ENCODE results near the gene VSNL1.

VSNL1 gene

GRCh38 chr2:17584689-17585088, 44.2 kb downstream of the VSNL1 start:
- no peak for DNase-seq

DNA sequence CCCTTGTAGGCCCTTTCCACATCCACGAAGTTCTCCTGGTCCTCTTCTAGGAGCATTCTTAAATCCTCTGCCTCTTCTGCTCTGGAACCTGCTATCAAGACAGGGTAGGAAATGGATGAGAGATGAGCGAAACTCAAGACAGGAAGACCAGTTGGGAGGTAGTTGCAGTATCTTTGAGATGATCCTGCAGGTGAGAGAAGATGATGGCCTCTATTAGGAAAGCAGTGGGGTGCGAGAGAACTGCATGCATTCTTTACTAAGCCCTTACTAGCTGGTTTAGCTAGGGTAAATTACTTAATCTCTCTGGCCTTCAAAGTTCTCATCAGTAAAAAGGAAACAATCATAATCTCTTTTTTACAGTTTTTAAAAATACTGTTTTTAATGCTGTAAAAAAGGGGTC, 47.0 kb downstream of the VSNL1 start:
- DNase-seq, result no peak

DNA sequence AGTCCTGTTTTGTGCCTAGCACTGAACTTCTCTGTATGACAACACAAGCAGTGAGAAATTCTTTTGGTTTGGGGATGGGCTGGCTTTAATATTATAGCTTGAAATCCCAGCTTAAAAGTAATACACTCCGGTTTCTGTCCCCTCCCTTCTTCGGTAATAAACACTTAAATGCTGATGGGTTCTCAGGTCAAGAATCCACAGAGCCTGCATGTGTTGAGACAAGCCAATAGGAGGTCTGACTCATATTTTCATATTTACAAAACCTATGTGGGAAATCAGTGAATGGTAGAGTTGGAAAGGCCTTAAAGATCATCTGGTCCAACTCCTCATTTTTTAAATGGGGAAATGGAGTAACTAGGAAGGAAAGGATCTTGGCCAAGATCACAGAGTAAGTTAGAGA, 47.5 kb downstream of the VSNL1 start:
- DNase-seq, result no peak

- no peak for DNase-seq
These were observed 49.0 kb downstream of the VSNL1 start for GRCh38 chr2:17589406-17590035.

DNA sequence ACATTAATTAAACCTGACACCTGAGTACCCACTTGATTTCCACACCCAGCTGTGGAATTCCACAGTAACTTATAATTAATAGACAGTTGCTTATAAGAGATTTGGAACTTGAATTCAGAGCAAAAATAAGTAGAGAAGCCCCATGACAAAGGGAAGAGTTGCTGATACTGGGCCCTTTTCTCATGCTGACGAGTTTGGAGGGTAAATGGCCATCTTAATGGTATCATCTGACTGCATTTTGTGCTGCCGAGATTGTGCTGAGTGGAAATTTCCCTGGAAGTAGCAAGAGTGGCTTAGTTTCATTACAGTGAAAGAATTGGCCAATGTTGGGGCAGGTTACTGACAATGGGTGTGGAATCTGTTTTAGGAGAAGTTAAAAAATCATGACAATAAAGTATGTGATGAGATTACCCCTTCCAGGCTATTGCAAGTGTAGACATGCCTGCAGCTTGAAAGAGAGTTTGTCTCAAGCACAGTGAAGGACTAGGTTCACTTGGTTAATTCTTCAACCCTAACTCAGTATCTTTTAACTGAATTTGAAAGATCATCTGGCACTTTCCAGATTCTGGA, 49.9 kb downstream of the VSNL1 start:
- no peak for DNase-seq

DNA sequence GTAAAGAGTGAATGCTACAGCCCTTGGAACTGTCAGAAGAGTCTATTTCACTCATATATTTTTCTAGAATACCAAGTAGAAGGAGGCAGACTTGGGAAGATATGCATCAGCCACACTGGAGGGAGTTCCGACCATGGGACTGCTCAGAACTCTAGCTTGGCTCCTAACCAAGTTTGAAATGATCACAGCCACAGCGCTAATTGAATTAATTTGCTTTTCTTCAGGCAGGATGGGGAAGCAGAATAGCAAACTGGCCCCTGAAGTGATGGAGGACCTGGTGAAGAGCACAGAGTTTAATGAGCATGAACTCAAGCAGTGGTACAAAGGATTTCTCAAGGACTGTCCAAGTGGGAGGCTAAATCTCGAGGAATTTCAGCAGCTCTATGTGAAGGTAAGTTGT, 51.4 kb downstream of the VSNL1 start:
- DNase-seq, result no peak

- no peak for DNase-seq
These were observed 52.4 kb downstream of the VSNL1 start for GRCh38 chr2:17592731-17593409.

DNA sequence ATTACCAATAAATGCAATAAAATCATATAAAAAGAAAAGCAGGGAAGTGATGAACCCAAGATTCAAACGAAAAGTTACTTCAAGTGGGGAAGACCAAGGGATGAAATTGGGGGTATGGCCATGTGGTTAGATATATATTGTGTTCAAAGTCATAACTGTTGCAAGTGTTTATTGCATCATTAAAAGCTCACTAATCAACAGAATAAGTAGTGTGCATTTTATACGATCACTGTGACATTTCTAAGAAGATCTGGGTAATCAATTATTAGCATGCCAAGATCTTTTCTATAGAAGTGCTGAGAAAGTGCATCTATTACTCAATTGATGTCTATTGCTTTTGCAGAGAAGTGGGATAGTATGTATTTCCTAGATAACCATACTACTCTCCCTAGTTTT, 52.9 kb downstream of the VSNL1 start:
- DNase-seq, result no peak

- no peak for DNase-seq
These were observed 53.5 kb downstream of the VSNL1 start for GRCh38 chr2:17593841-17594491.

GRCh38 chr2:17594533-17595401, 54.3 kb downstream of the VSNL1 start:
- no peak for DNase-seq

DNA sequence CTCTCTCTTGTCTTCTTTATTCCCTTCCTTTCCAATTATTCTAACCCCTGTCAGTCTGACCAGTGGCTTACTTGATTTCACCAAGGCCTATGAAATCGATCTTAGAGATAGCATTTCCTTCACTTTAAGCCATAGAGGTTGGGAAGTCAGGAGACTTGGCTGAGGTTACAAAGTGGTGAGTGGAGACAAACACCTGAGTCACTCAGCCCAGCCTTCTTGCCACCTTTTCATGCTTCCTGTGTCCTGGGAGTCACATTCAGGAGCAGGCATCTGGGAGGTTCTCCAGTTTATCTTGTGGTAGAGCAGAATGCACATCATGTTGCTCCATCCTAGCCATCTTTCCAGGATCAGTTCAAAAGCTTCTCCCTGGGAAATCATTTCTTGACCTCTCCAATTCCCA, 59.1 kb downstream of the VSNL1 start:
- no peak for DNase-seq

DNA sequence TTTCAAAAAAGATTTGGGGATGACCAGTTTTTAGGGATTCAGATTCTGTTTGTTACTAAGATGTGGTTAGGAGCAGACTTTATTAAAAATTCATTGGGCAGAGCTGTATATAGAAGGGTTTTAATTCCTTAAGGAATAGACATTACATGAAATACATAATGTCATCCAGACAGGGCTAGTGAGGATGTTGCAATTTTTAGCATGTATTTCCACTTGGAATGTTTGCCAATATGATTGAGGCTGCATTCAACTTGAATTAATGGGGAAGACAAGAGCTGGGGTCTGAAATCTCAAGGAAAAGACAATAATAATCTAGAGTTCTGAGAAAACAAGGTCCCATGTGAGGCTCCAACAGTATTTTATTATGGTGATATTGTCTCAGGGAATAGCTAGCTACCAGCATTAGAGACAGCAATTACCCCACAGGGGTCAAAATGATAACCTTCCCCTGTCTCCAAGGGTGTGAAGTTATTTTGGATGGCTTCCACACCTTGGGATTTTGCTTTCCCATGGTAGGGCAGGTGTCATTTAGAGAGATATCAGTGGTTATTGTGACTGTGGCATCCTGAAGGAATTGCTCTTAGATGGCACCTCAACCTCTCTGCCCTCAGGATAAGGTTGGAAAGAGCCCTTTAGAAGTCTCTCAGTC, 60.2 kb downstream of the VSNL1 start:
- DNase-seq, result no peak

GRCh38 chr2:17604050-17604449, 63.6 kb downstream of the VSNL1 start:
- DNase-seq, result no peak

GRCh38 chr2:17605696-17606095, 65.2 kb downstream of the VSNL1 start:
- DNase-seq, result no peak

GRCh38 chr2:17606851-17607250, 66.4 kb downstream of the VSNL1 start:
- DNase-seq, result no peak

DNA sequence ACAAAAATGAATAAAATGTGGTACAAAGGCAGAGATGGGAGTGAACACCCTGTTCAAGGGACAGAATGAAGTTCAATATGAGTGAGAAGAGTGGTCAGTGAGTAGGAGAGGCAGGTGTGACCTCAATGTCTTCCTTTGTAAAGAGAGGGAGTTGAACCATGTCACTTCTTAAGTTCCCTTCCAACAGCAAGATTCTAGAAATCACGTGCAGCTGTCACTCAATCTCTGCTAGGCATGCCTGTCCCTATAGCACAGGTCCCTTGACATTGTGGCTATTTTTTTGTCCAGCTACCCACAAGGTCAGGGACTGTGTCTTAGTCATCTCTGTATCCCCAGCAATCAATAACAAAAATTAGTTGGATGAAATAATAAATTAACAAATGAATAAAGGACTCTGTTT, 66.9 kb downstream of the VSNL1 start:
- no peak for DNase-seq

GRCh38 chr2:17608251-17608650, 67.8 kb downstream of the VSNL1 start:
- no peak for DNase-seq

- DNase-seq, result no peak
These were observed 70.0 kb downstream of the VSNL1 start for GRCh38 chr2:17610521-17610920.

GRCh38 chr2:17611036-17611435, 70.5 kb downstream of the VSNL1 start:
- DNase-seq, result no peak

GRCh38 chr2:17614174-17614930, 73.9 kb downstream of the VSNL1 start:
- no peak for DNase-seq

DNA sequence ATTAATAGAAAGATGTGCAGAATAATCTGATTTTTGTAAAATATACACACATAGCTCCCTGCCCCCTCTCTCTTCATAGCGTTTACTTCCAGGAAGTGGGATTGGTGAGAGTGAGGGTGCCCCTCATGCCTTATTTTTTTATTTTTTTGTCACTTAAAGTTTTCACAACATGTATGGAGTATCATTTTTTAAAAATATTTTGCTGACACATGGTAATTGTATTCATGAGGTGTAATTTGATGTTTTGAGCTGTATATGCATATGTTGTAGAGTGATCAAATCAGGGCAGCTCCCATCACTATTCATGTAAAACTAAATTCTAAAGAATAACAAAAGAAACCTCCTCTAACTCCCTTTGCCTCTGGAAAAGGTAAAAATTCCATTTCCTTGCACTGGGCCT, 74.7 kb downstream of the VSNL1 start:
- no peak for DNase-seq
